ENCODE results near the gene ATP6V1A. TPM values are rescaled to one million over a fixed set of nuclear protein-coding genes. Genes with fewer than 3 reads are reported as not detected.

ATP6V1A gene
- total and polyA plus RNA-seq, 2 of the 13 experiments (the other 11 are each of a cell fraction or from before 2014, with no cell fraction given), result 23.4 to 95.1 TPM

- TF ChIP-seq MYNN (CRISPR knock-in tag; IDR thresholded peaks at IDR 0.05; ENCODE audit: low read depth) (no peak), GABPA (IDR thresholded peaks at IDR 0.05; ENCODE audit: low read depth, low read length) (no peak), GABPA (CRISPR knock-in tag; IDR thresholded peaks at IDR 0.05; ENCODE audit: low read depth) (no peak), ZBTB14 (CRISPR knock-in tag; IDR thresholded peaks at IDR 0.05) (no peak)
- TF ChIP-seq, protein P1, sequence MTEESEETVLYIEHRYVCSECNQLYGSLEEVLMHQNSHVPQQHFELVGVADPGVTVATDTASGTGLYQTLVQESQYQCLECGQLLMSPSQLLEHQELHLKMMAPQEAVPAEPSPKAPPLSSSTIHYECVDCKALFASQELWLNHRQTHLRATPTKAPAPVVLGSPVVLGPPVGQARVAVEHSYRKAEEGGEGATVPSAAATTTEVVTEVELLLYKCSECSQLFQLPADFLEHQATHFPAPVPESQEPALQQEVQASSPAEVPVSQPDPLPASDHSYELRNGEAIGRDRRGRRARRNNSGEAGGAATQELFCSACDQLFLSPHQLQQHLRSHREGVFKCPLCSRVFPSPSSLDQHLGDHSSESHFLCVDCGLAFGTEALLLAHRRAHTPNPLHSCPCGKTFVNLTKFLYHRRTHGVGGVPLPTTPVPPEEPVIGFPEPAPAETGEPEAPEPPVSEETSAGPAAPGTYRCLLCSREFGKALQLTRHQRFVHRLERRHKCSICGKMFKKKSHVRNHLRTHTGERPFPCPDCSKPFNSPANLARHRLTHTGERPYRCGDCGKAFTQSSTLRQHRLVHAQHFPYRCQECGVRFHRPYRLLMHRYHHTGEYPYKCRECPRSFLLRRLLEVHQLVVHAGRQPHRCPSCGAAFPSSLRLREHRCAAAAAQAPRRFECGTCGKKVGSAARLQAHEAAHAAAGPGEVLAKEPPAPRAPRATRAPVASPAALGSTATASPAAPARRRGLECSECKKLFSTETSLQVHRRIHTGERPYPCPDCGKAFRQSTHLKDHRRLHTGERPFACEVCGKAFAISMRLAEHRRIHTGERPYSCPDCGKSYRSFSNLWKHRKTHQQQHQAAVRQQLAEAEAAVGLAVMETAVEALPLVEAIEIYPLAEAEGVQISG (CRISPR knock-in tag; IDR thresholded peaks at IDR 0.05), result no peak
These were observed 27.5 kb upstream of the ATP6V1A start (continued) for GRCh38 chr3:113719294-113719693.

- POLR2A ChIA-PET, result no interaction called here
- no peak for FAIRE-seq
- TF ChIP-seq, protein P2, sequence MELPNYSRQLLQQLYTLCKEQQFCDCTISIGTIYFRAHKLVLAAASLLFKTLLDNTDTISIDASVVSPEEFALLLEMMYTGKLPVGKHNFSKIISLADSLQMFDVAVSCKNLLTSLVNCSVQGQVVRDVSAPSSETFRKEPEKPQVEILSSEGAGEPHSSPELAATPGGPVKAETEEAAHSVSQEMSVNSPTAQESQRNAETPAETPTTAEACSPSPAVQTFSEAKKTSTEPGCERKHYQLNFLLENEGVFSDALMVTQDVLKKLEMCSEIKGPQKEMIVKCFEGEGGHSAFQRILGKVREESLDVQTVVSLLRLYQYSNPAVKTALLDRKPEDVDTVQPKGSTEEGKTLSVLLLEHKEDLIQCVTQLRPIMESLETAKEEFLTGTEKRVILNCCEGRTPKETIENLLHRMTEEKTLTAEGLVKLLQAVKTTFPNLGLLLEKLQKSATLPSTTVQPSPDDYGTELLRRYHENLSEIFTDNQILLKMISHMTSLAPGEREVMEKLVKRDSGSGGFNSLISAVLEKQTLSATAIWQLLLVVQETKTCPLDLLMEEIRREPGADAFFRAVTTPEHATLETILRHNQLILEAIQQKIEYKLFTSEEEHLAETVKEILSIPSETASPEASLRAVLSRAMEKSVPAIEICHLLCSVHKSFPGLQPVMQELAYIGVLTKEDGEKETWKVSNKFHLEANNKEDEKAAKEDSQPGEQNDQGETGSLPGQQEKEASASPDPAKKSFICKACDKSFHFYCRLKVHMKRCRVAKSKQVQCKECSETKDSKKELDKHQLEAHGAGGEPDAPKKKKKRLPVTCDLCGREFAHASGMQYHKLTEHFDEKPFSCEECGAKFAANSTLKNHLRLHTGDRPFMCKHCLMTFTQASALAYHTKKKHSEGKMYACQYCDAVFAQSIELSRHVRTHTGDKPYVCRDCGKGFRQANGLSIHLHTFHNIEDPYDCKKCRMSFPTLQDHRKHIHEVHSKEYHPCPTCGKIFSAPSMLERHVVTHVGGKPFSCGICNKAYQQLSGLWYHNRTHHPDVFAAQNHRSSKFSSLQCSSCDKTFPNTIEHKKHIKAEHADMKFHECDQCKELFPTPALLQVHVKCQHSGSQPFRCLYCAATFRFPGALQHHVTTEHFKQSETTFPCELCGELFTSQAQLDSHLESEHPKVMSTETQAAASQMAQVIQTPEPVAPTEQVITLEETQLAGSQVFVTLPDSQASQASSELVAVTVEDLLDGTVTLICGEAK (IDR thresholded peaks at IDR 0.05), result no peak
- TF ChIP-seq, protein P2 (CRISPR knock-in tag; IDR thresholded peaks at IDR 0.05), result no peak
- no peak for TF ChIP-seq ZNF747 (CRISPR knock-in tag; IDR thresholded peaks at IDR 0.05; ENCODE audit: borderline replicate concordance)
- TF ChIP-seq, protein P3, sequence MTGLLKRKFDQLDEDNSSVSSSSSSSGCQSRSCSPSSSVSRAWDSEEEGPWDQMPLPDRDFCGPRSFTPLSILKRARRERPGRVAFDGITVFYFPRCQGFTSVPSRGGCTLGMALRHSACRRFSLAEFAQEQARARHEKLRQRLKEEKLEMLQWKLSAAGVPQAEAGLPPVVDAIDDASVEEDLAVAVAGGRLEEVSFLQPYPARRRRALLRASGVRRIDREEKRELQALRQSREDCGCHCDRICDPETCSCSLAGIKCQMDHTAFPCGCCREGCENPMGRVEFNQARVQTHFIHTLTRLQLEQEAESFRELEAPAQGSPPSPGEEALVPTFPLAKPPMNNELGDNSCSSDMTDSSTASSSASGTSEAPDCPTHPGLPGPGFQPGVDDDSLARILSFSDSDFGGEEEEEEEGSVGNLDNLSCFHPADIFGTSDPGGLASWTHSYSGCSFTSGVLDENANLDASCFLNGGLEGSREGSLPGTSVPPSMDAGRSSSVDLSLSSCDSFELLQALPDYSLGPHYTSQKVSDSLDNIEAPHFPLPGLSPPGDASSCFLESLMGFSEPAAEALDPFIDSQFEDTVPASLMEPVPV (CRISPR knock-in tag; IDR thresholded peaks at IDR 0.05), result no peak
These were observed 27.1 kb upstream of the ATP6V1A start for GRCh38 chr3:113719758-113720157.

More at GRCh38 chr3:113719758-113720157, 27.1 kb upstream of the ATP6V1A start:
- Histone ChIP-seq H2AFZ (ENCODE audit: low read length) (no peak overlapping the region), H3K27ac (ENCODE audit: extremely low read length, insufficient read depth, low read length) (no peak overlapping the region), H3K36me3 (replicated peaks in 1 of 2; ENCODE audit: control insufficient read depth in 1 of 2, insufficient read depth in 2 of 2, low read length in 2 of 2) (peaks cover 7 to 40% of the 10 kb centered on the region in 2 experiments), H3K4me1 (ENCODE audit: insufficient read depth, low read length) (peaks cover 11% of the 10 kb centered on the region), H3K4me3 (replicated peaks in 1 of 3; ENCODE audit: insufficient read depth in 1 of 3, low read depth in 2 of 3, low read length in 3 of 3) (no peak overlapping the region), H3K9me3 (ENCODE audit: low read length) (no peaks in the 10 kb centered on the region), H3K27me3 (ENCODE audit: control insufficient read depth in 1 of 2, insufficient read depth in 2 of 2, low read length in 2 of 2) (no peaks in the 10 kb centered on the region), H4K20me1 (ENCODE audit: insufficient read depth, low read length) (no peaks in the 10 kb centered on the region), H3K9ac (ENCODE audit: insufficient read depth, low read depth, low read length) (no peak overlapping the region), H3K79me2 (ENCODE audit: insufficient read depth, low read length) (peaks cover 9% of the 10 kb centered on the region), H3K4me2 (ENCODE audit: low read depth, low read length) (no peak overlapping the region)
- intact Hi-C loops (cut with micrococcal nuclease; ENCODE audit: unreplicated experiment), result no loop called here
- in situ Hi-C loops (cut with HindIII; ENCODE audit: extremely low pct_ligation_motif_present, low pct_unique_long_range_greater_than_20kb), result no loop called here
- no TSS peak for BruUV-seq (replicated peaks)
- CTCF ChIA-PET (ENCODE audit: low intra/inter-chr PET ratio, low total read pairs), result no interaction called here
- no peak for ATAC-seq
- no peak for DNase-seq (ENCODE audit: low spot score)
- WGBS (ENCODE audit: low lambda C conversion rate), result 97% methylated on average over 2 of the region's 2 CpGs
